Fibroblast of skin of right biceps (primary cell): ENCODE results near the gene CACNA1F.
A peak's percentile ranks its signal among the peaks of the same experiment; 100 is the strongest.
"Not testable (repeated sequence)": the region's sequence is repeated elsewhere in the genome, so short reads cannot be mapped to it uniquely, and the experiment has no call there.

Experiments used
- DNase-seq: peaks from one replicate; pipeline ENCODE4 v3.0.0-alpha.2; 2013

The CACNA1F gene

GRCh38 chrX:49192722-49193328, 40.3 kb downstream of the CACNA1F start:
- DNase-seq, result no peak

- no peak for DNase-seq
Measured at GRCh38 chrX:49191574-49192011, 41.5 kb downstream of the CACNA1F start.

- peak; percentile 99 for DNase-seq
Measured at GRCh38 chrX:49190821-49191573, 42.1 kb downstream of the CACNA1F start.

- DNase-seq, result no peak
Measured at GRCh38 chrX:49189606-49190005, 43.5 kb downstream of the CACNA1F start.

GRCh38 chrX:49188468-49189076, 44.6 kb downstream of the CACNA1F start:
- no peak for DNase-seq

GRCh38 chrX:49187526-49187925, 45.6 kb downstream of the CACNA1F start:
- DNase-seq, result no peak

GRCh38 chrX:49187028-49187394, 46.1 kb downstream of the CACNA1F start:
- no peak for DNase-seq

- DNase-seq, result peak; percentile 69
Measured at GRCh38 chrX:49186125-49187027, 46.8 kb downstream of the CACNA1F start, which contains the start of gene PRICKLE3. TSS of gene PRICKLE3 (minus strand) at chrX:49186373. CDS start at chrX:49186297, 76 bp downstream.

GRCh38 chrX:49184294-49185281, 48.6 kb downstream of the CACNA1F start:
- peak; percentile 91 for DNase-seq

- no peak for DNase-seq
Measured at GRCh38 chrX:49183701-49184281, 49.3 kb downstream of the CACNA1F start.

GRCh38 chrX:49179358-49179757, 53.8 kb downstream of the CACNA1F start:
- no peak for DNase-seq

GRCh38 chrX:49178537-49178936, 54.6 kb downstream of the CACNA1F start:
- no peak for DNase-seq

GRCh38 chrX:49177873-49178480, 55.2 kb downstream of the CACNA1F start:
- DNase-seq, result no peak

GRCh38 chrX:49177338-49177833, 55.8 kb downstream of the CACNA1F start:
- DNase-seq, result no peak

GRCh38 chrX:49176421-49177326, 56.5 kb downstream of the CACNA1F start:
- no peak for DNase-seq

GRCh38 chrX:49175435-49176274, 57.5 kb downstream of the CACNA1F start:
- DNase-seq, result no peak

- DNase-seq, result no peak
Measured at GRCh38 chrX:49174723-49175122, 58.4 kb downstream of the CACNA1F start.

- DNase-seq, result not testable (repeated sequence)
Measured at GRCh38 chrX:49173544-49173943, 59.6 kb downstream of the CACNA1F start.
